Suprapubic skin (tissue), 4 donors: ENCODE measurements around the gene VMO1. TPM values are rescaled to one million over a fixed set of nuclear protein-coding genes. Genes with fewer than 3 reads are reported as not detected.

Experiments used
- DNase-seq, 2 donors: peaks; one replicate each; pipeline ENCODE4 v3.0.0-alpha.2; 2019; ENCODE audit warnings: low spot score in 2 of 2
- H3K27ac ChIP-seq: fragments of 200-600 bp; sonication (generic); one replicate; pipeline ENCODE4 v1.5.1; 2019
- H3K27me3 ChIP-seq: fragments of 200-600 bp; sonication (generic); one replicate; pipeline ENCODE4 v1.5.1; 2019
- H3K36me3 ChIP-seq: fragments of 200-600 bp; sonication (generic); one replicate; pipeline ENCODE4 v1.5.1; 2019
- H3K4me1 ChIP-seq: fragments of 200-600 bp; sonication (generic); one replicate; pipeline ENCODE4 v1.5.1; 2019
- H3K4me3 ChIP-seq: fragments of 200-600 bp; sonication (generic); one replicate; pipeline ENCODE4 v1.5.1; 2019; ENCODE audit warnings: mild to moderate bottlenecking
- H3K9me3 ChIP-seq: fragments of 200-600 bp; sonication (generic); one replicate; pipeline ENCODE4 v1.5.1; 2019
- CTCF ChIP-seq, 2 donors: fragments of 200-600 bp in 1 of 2; fragments of 450-650 bp in 1 of 2; sonication (generic) in 1 of 2; IDR thresholded peaks; one replicate each; pipeline ENCODE4 v1.5.1; 2016 to 2019; ENCODE audit warnings: antibody characterized with exemption in 2 of 2, mild to moderate bottlenecking in 1 of 2, moderate library complexity in 1 of 2
- EP300 ChIP-seq: sonication (generic); formaldehyde crosslinking; IDR thresholded peaks from one replicate; pipeline ENCODE4 v1.6.1; 2017; ENCODE audit warnings: antibody characterized with exemption
- POLR2A ChIP-seq, 2 donors: fragments of 450-650 bp; IDR thresholded peaks; one replicate each; pipeline ENCODE4 v1.6.1; 2017; ENCODE audit warnings: antibody characterized with exemption in 2 of 2, mild to moderate bottlenecking in 2 of 2, moderate library complexity in 2 of 2
- POLR2AphosphoS5 ChIP-seq, 3 donors: sonication (generic); formaldehyde crosslinking; IDR thresholded peaks; one replicate each; pipeline ENCODE4 v1.6.1; 2017; ENCODE audit warnings: antibody characterized with exemption in 3 of 3
- WGBS: methylation state at CpG from one replicate; pipeline ENCODE4 v1.1.5; 2018; 5-methylcytosine and 5-hydroxymethylcytosine counted together
- total RNA-seq, 4 donors: library from RNA; depleted of rRNA; stranded (reverse); fragments of >200 nt; gene quantifications; one replicate each; pipeline ENCODE4 v1.1.0, GENCODE V29; 2016

Gene VMO1
- total RNA-seq, 4 donors from 2014 or later: 1.4 to 1.5 TPM; not detected in 2

GRCh38 chr17:4743216-4743615 lies 42.9 kb downstream of the VMO1 start:
- no peak overlapping the region for H3K27ac ChIP-seq
- H3K4me3 ChIP-seq: no peak overlapping the region
- no peaks in the 10 kb centered on the region for H3K9me3 ChIP-seq
- peaks cover 14% of the 10 kb centered on the region for H3K27me3 ChIP-seq
- H3K36me3 ChIP-seq: no peaks in the 10 kb centered on the region
- no peak for TF ChIP-seq CTCF (IDR thresholded peaks at IDR 0.05)
- TF ChIP-seq POLR2AphosphoS5 (IDR thresholded peaks at IDR 0.05): no peak
- TF ChIP-seq POLR2A (IDR thresholded peaks at IDR 0.05): no peak
- TF ChIP-seq EP300: no peak
- H3K4me1 ChIP-seq: peaks cover 26% of the 10 kb centered on the region
- WGBS: 90% methylated on average over 5 of the region's 8 CpGs
- DNase-seq: no peak

- 74% methylated on average over 9 of the region's 10 CpGs for WGBS
- no peak for DNase-seq
- H3K4me1 ChIP-seq: peaks cover 28% of the 10 kb centered on the region
- TF ChIP-seq POLR2A (IDR thresholded peaks at IDR 0.05): no peak
- TF ChIP-seq EP300: no peak
- TF ChIP-seq CTCF (IDR thresholded peaks at IDR 0.05): no peak
- TF ChIP-seq POLR2AphosphoS5 (IDR thresholded peaks at IDR 0.05): no peak
- no peaks in the 10 kb centered on the region for H3K9me3 ChIP-seq
- H3K27ac ChIP-seq: no peak overlapping the region
- no peak overlapping the region for H3K4me3 ChIP-seq
- H3K36me3 ChIP-seq: no peaks in the 10 kb centered on the region
- H3K27me3 ChIP-seq: peaks cover 14% of the 10 kb centered on the region
These were observed 43.5 kb downstream of the VMO1 start for GRCh38 chr17:4742629-4743028.

- WGBS: 64% methylated on average over 9 of the region's 9 CpGs
- H3K36me3 ChIP-seq: no peaks in the 10 kb centered on the region
- peaks cover 28% of the 10 kb centered on the region for H3K4me1 ChIP-seq
- no peak overlapping the region for H3K27ac ChIP-seq
- peaks cover 14% of the 10 kb centered on the region for H3K27me3 ChIP-seq
- TF ChIP-seq POLR2AphosphoS5 (IDR thresholded peaks at IDR 0.05) (no peak), EP300 (no peak), CTCF (IDR thresholded peaks at IDR 0.05) (no peak), POLR2A (IDR thresholded peaks at IDR 0.05) (no peak)
- H3K9me3 ChIP-seq: no peaks in the 10 kb centered on the region
- H3K4me3 ChIP-seq: no peak overlapping the region
- no peak for DNase-seq
These were observed 44.0 kb downstream of the VMO1 start for GRCh38 chr17:4742133-4742532.

GRCh38 chr17:4741544-4741943 lies 44.6 kb downstream of the VMO1 start:
- DNase-seq: no peak
- no peak for TF ChIP-seq CTCF (IDR thresholded peaks at IDR 0.05)
- TF ChIP-seq POLR2AphosphoS5 (IDR thresholded peaks at IDR 0.05): no peak
- no peak for TF ChIP-seq EP300
- no peak overlapping the region for H3K4me3 ChIP-seq
- peaks cover 14% of the 10 kb centered on the region for H3K27me3 ChIP-seq
- no peaks in the 10 kb centered on the region for H3K9me3 ChIP-seq
- 91% methylated on average over 8 of the region's 8 CpGs for WGBS
- peaks cover 28% of the 10 kb centered on the region for H3K4me1 ChIP-seq
- H3K27ac ChIP-seq: no peak overlapping the region
- H3K36me3 ChIP-seq: no peaks in the 10 kb centered on the region

- Histone ChIP-seq H3K36me3 (no peaks in the 10 kb centered on the region), H3K4me1 (peaks cover 27% of the 10 kb centered on the region), H3K27ac (no peak overlapping the region), H3K27me3 (peaks cover 12% of the 10 kb centered on the region), H3K9me3 (no peaks in the 10 kb centered on the region), H3K4me3 (peak overlapping the region; percentile 90)
- TF ChIP-seq CTCF (IDR thresholded peaks at IDR 0.05): no peak
- no peak for TF ChIP-seq POLR2AphosphoS5 (IDR thresholded peaks at IDR 0.05)
- no peak for TF ChIP-seq POLR2A (IDR thresholded peaks at IDR 0.05)
- no peak for TF ChIP-seq EP300
- no peak for DNase-seq
- 95% methylated on average over 8 of the region's 8 CpGs for WGBS
These were observed 45.6 kb downstream of the VMO1 start for GRCh38 chr17:4740584-4740983.
